Measurements from ENCODE around the gene CTNNBIP1. TPM values are rescaled to one million over a fixed set of nuclear protein-coding genes. Genes with fewer than 3 reads are reported as not detected.
A peak's percentile ranks its signal among the peaks of the same experiment; 100 is the strongest.

CTNNBIP1 gene
- total and polyA plus RNA-seq, 2 of the 8 experiments (the other 6 are each of a cell fraction or from before 2014, with no cell fraction given), result 40.9 to 46.6 TPM

DNA sequence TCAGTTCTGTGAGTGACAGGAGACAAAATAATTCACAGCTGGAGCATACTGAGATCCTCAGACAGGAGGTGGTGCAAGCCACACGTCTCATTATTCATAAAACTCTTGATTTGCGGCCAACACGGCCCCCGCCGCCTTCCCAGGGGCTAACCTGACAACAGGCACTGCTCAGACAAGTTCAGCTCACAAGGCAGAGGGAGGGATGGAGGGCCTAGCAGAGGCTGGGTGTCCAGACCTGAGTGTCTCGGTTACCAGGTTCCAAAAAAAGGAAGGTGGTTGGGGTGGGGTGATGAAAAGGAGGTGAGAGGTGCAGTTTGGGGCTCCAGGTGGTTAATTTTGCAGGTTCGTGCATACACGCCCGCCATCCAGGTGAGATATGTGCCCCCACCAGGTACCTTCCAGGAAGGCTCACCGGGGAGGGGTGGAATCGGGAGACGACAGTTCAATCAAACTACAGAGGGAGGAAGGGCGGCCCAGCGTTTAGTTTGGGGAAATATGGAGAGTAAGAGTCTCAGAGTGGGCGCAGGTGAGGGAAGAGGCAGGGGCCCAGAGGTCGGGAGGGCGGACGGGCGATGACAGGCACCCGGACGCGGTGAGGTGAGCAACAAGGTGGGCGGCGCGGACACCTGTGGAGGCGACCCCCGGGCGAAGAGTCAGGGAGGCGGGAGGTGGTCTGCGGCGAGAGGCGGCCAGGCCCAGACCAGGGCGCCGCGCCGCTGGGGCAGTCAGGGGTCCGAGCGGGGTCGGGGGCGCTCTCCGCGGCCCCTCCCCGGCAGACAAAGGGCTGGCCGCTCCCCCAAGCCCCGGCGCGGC lies 629 bp downstream of the CTNNBIP1 start:
- Histone ChIP-seq H3K23me2 (ENCODE audit: low read depth, low read length) (peaks cover 6% of the 10 kb centered on the region), H2BK120ac (replicated peaks; ENCODE audit: low read depth, low read length) (no peak overlapping the region), H4K8ac (ENCODE audit: extremely low read depth, insufficient read depth, low read length) (peak overlapping the region; percentile 62; the same call in 1 of the 2 replicates), H3K27me3 (replicated peaks in 1 of 4; ENCODE audit: control insufficient read depth in 3 of 4, extremely low read depth in 1 of 4, insufficient read depth in 3 of 4, low read length in 3 of 4) (no peaks in the 10 kb centered on the region), H3K4ac (replicated peaks; ENCODE audit: insufficient read length, low read depth, low read length) (no peak overlapping the region), H3K9me3 (ENCODE audit: insufficient read depth in 2 of 2, low read depth in 1 of 2, low read length in 1 of 2) (no peaks in the 10 kb centered on the region), H3K4me3 (ENCODE audit: extremely low read depth in 1 of 4, insufficient read depth in 2 of 4, low read depth in 3 of 4, low read length in 4 of 4) (peak overlapping the region; percentile 76 to 99 (median 88)), H3K23ac (ENCODE audit: insufficient read length) (no peak overlapping the region), H2BK20ac (ENCODE audit: low read length) (no peak overlapping the region), H4K91ac (replicated peaks; ENCODE audit: insufficient read length, low read length) (peak overlapping the region; percentile 57), H3K27ac (ENCODE audit: low read depth, low read length) (peak overlapping the region; percentile 41; the same call in 1 of the 2 replicates), H4K5ac (ENCODE audit: insufficient read length, low read depth, low read length) (no peak overlapping the region), H2AK5ac (ENCODE audit: low read depth, low read length) (no peak overlapping the region), H2BK12ac (ENCODE audit: low read depth, low read length) (no peak overlapping the region), H3K79me1 (ENCODE audit: low read depth, low read length) (peaks cover 13% of the 10 kb centered on the region), H3K36me3 (ENCODE audit: control insufficient read depth in 2 of 4, insufficient read depth in 4 of 4, low read length in 3 of 4) (no peaks in the 10 kb centered on the region), H3K79me2 (ENCODE audit: control insufficient read depth in 1 of 2, insufficient read depth in 2 of 2, low read length in 2 of 2) (peaks cover 7 to 22% of the 10 kb centered on the region in 2 experiments; a peak in 2 of 4 replicates), H3K14ac (ENCODE audit: insufficient read length) (no peak overlapping the region), H2BK5ac (ENCODE audit: low read depth, low read length) (no peak overlapping the region), H2BK15ac (ENCODE audit: low read length) (no peak overlapping the region), H4K20me1 (replicated peaks in 1 of 2; ENCODE audit: control insufficient read depth in 1 of 2, insufficient read depth in 2 of 2, low read length in 2 of 2) (peaks cover 0 to 2% of the 10 kb centered on the region in 2 experiments), H3K4me2 (ENCODE audit: insufficient read depth in 1 of 2, low read depth in 2 of 2, low read length in 2 of 2) (peak overlapping the region; percentile 90 to 92), H3K18ac (ENCODE audit: extremely low read depth, low read length) (no peak overlapping the region), H3K4me1 (replicated peaks in 1 of 4; ENCODE audit: control insufficient read depth in 3 of 4, insufficient read depth in 4 of 4, low read length in 3 of 4) (peaks cover 2 to 6% (median 4%) of the 10 kb centered on the region in 4 experiments; a peak in 4 of 7 replicates), H2AFZ (ENCODE audit: low read length) (peak overlapping the region; percentile 45; the same call in 1 of the 2 replicates), H3K9ac (replicated peaks in 1 of 4; ENCODE audit: extremely low read depth in 1 of 4, low read depth in 3 of 4, low read length in 3 of 4) (peak overlapping the region; percentile 52 to 81 (median 78)), H3K56ac (replicated peaks; ENCODE audit: insufficient read length, low read depth, low read length) (no peak overlapping the region)
- no peak for FAIRE-seq
- no peak for DNase-seq (ENCODE audit: low read depth in 1 of 2, low spot score in 2 of 2)
- POLR2A ChIA-PET (ENCODE audit: partially characterized antibody), result interaction anchor here (1.2 kb wide), 1 partner anchor 34 kb away, joined by 6 read pairs; the partner anchor contains the start of genes LZIC and NMNAT1
- CTCF ChIA-PET (ENCODE audit: partially characterized antibody), result no interaction called here
- WGBS, 2 experiments (ENCODE audit: extremely low coverage in 1 of 2, insufficient coverage in 1 of 2, insufficient read length in 1 of 2, insufficient replicate concordance in 2 of 2, low coverage in 1 of 2, low lambda C conversion rate in 2 of 2, missing lambda C conversion rate in 1 of 2), result 8% methylated on average over 41 of the region's 47 CpGs; no CpG with 5 or more reads in 1 of the 2 experiments
- no peak for TF ChIP-seq KDM1A (IDR thresholded peaks at IDR 0.05; ENCODE audit: borderline replicate concordance, low read length)
- peak; percentile 69 for TF ChIP-seq KDM4A (IDR thresholded peaks at IDR 0.05; ENCODE audit: low read depth, low read length, severe bottlenecking)
- TF ChIP-seq HDAC2 (IDR thresholded peaks at IDR 0.05; ENCODE audit: borderline replicate concordance in 1 of 2, low read depth in 2 of 2, low read length in 2 of 2), result no peak; a peak in 1 of 4 replicates
- TF ChIP-seq SAP30 (IDR thresholded peaks at IDR 0.05; ENCODE audit: insufficient read depth, insufficient replicate concordance, low read length), result peak; percentile 12
- TF ChIP-seq TAF1 (IDR thresholded peaks at IDR 0.05; ENCODE audit: low read depth, low read length), result 0 out of 2 replicates have a peak, but pooled peaks have one; percentile 35
- TF ChIP-seq, protein P1, sequence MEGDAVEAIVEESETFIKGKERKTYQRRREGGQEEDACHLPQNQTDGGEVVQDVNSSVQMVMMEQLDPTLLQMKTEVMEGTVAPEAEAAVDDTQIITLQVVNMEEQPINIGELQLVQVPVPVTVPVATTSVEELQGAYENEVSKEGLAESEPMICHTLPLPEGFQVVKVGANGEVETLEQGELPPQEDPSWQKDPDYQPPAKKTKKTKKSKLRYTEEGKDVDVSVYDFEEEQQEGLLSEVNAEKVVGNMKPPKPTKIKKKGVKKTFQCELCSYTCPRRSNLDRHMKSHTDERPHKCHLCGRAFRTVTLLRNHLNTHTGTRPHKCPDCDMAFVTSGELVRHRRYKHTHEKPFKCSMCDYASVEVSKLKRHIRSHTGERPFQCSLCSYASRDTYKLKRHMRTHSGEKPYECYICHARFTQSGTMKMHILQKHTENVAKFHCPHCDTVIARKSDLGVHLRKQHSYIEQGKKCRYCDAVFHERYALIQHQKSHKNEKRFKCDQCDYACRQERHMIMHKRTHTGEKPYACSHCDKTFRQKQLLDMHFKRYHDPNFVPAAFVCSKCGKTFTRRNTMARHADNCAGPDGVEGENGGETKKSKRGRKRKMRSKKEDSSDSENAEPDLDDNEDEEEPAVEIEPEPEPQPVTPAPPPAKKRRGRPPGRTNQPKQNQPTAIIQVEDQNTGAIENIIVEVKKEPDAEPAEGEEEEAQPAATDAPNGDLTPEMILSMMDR (IDR thresholded peaks at IDR 0.05; ENCODE audit: control extremely low read depth in 1 of 3, insufficient read depth in 1 of 3, low read depth in 1 of 3, low read length in 3 of 3), result no peak
- no peak for TF ChIP-seq CREB1 (IDR thresholded peaks at IDR 0.05)
- no peak for TF ChIP-seq HDAC6 (IDR thresholded peaks at IDR 0.05; ENCODE audit: low read depth, low read length)
